Fibroblast of lung (primary cell): ENCODE results near the gene PRCC. TPM values are rescaled to one million over a fixed set of nuclear protein-coding genes. Genes with fewer than 3 reads are reported as not detected.
A peak's percentile ranks its signal among the peaks of the same experiment; 100 is the strongest.

Experiments
- DNase-seq, 2 donors: peaks; one replicate each; pipeline versions ENCODE4 v3.0.0 to v3.0.0-alpha.2; 2010; ENCODE audit warnings: low read depth in 2 of 2
- H2AFZ ChIP-seq: 2 replicates; pipeline ENCODE4 v1.5.1; 2012; ENCODE audit warnings: low read length, control low read depth, inconsistent platforms
- H3K27ac ChIP-seq: 2 replicates; pipeline ENCODE4 v1.5.1; 2011; ENCODE audit warnings: low read length, control low read depth; ENCODE audit not compliant: insufficient read depth
- H3K27me3 ChIP-seq: 2 replicates; pipeline ENCODE4 v1.5.1; 2011; ENCODE audit warnings: mild to moderate bottlenecking, low read length; ENCODE audit not compliant: control insufficient read depth, insufficient read depth
- H3K36me3 ChIP-seq: 2 replicates; pipeline ENCODE4 v1.5.1; 2011; ENCODE audit warnings: low read length; ENCODE audit not compliant: control insufficient read depth, insufficient read depth
- H3K4me1 ChIP-seq: 2 replicates; pipeline ENCODE4 v1.5.1; 2011; ENCODE audit warnings: low read length; ENCODE audit not compliant: control insufficient read depth, insufficient read depth; ENCODE audit errors: extremely low read depth
- H3K4me2 ChIP-seq: 2 replicates; pipeline ENCODE4 v1.5.1; 2011; ENCODE audit warnings: low read length, control low read depth; ENCODE audit not compliant: insufficient read depth; ENCODE audit errors: extremely low read depth
- H3K4me3 ChIP-seq, 4 experiments: fragments of 200-600 bp in 1 of 4; sonication (generic) in 1 of 4; replicated peaks in 1 of 4; 2 replicates each; pipeline ENCODE4 v1.5.1; 2011 to 2016; ENCODE audit warnings: low read length in 4 of 4, low read depth in 3 of 4, mild to moderate bottlenecking in 3 of 4, control low read depth in 2 of 4, inconsistent platforms in 1 of 4, mixed read lengths in 1 of 4; ENCODE audit not compliant: insufficient read depth in 1 of 4; ENCODE audit errors: control extremely low read depth in 1 of 4
- H3K79me2 ChIP-seq: 2 replicates; pipeline ENCODE4 v1.5.1; 2012; ENCODE audit warnings: mild to moderate bottlenecking, low read length, inconsistent platforms; ENCODE audit not compliant: control insufficient read depth, insufficient read depth
- H3K9ac ChIP-seq: 2 replicates; pipeline ENCODE4 v1.5.1; 2011; ENCODE audit warnings: mild to moderate bottlenecking, low read length, control low read depth; ENCODE audit not compliant: insufficient read depth
- H3K9me3 ChIP-seq: 2 replicates; pipeline ENCODE4 v1.5.1; 2012; ENCODE audit warnings: low read depth, low read length; ENCODE audit not compliant: control insufficient read depth, insufficient read depth
- H4K20me1 ChIP-seq: 2 replicates; pipeline ENCODE4 v1.5.1; 2011; ENCODE audit warnings: low read length; ENCODE audit not compliant: control insufficient read depth, insufficient read depth; ENCODE audit errors: extremely low read depth
- EZH2 ChIP-seq: IDR thresholded peaks from 2 replicates; pipeline ENCODE4 v1.5.1; 2012; ENCODE audit warnings: low read length, control low read depth, mild to moderate bottlenecking; ENCODE audit errors: missing control alignments
- polyA plus RNA-seq, 2 donors: library from polyadenylated mRNA; depleted of rRNA in 1 of 2; stranded (reverse) in 1 of 2; unstranded in 1 of 2; fragments of >200 nt; gene quantifications; 2 replicates each; pipeline ENCODE4 v1.2.1, GENCODE V29; 2011 to 2012; ENCODE audit warnings: missing spikeins in 1 of 2
- total RNA-seq: library from RNA; depleted of rRNA; stranded (reverse); fragments of >200 nt; gene quantifications from 2 replicates; pipeline ENCODE4 v1.2.1, GENCODE V29; 2014
- TF ChIP-seq, protein P1 (sequence below), 2 donors: IDR thresholded peaks in 1 of 2; conservative IDR thresholded peaks in 1 of 2; 1 replicate in 1 of 2; 2 replicates in 1 of 2; pipeline ENCODE4 v1.5.1; 2011 to 2012; ENCODE audit warnings: low read length in 2 of 2, control low read depth in 1 of 2, inconsistent platforms in 1 of 2, low read depth in 1 of 2, mild to moderate bottlenecking in 1 of 2

Gene PRCC
- total and polyA plus RNA-seq, 2 donors (not counting 1 experiment from before 2014, with no cell fraction given): 13.2 to 52.0 TPM

DNA sequence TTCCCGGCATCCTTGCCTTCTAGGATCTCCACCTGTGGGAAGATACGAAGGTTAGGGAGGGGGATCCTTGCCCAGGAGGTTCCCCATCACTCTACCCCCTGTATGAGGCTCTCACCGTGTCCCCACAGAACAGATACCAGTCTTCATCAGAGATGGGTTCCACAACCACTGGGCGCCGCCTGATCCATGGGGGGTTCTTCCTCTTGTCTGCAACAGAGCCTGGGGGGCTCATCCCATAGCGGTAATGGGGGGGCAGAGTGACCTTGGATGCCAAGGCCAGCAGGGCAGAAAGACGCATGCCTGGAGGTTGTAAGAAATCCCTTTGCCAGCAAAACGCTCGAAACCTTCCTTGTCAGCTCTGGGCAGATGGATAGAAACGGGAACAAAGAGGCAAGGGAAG lies 28.9 kb upstream of the PRCC start:
- H2AFZ ChIP-seq: no peak overlapping the region
- H3K4me1 ChIP-seq: peaks cover 4% of the 10 kb centered on the region
- no peak overlapping the region for H3K9ac ChIP-seq
- peaks cover 14% of the 10 kb centered on the region for H3K79me2 ChIP-seq
- no peaks in the 10 kb centered on the region for H3K27me3 ChIP-seq
- no peak overlapping the region for H3K4me3 ChIP-seq
- no peak overlapping the region for H3K4me2 ChIP-seq
- no peaks in the 10 kb centered on the region for H3K9me3 ChIP-seq
- peaks cover 19% of the 10 kb centered on the region for H3K36me3 ChIP-seq
- H3K27ac ChIP-seq: no peak overlapping the region
- no peak for DNase-seq
- no peaks in the 10 kb centered on the region for H4K20me1 ChIP-seq
- no peak for TF ChIP-seq EZH2
- TF ChIP-seq, protein P1, sequence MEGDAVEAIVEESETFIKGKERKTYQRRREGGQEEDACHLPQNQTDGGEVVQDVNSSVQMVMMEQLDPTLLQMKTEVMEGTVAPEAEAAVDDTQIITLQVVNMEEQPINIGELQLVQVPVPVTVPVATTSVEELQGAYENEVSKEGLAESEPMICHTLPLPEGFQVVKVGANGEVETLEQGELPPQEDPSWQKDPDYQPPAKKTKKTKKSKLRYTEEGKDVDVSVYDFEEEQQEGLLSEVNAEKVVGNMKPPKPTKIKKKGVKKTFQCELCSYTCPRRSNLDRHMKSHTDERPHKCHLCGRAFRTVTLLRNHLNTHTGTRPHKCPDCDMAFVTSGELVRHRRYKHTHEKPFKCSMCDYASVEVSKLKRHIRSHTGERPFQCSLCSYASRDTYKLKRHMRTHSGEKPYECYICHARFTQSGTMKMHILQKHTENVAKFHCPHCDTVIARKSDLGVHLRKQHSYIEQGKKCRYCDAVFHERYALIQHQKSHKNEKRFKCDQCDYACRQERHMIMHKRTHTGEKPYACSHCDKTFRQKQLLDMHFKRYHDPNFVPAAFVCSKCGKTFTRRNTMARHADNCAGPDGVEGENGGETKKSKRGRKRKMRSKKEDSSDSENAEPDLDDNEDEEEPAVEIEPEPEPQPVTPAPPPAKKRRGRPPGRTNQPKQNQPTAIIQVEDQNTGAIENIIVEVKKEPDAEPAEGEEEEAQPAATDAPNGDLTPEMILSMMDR (conservative IDR thresholded peaks at IDR 0.05 in 1 of 2, IDR thresholded peaks at IDR 0.05 in 1 of 2; ENCODE audit: low read depth in 1 of 2, low read length in 2 of 2): no peak

- peaks cover 18% of the 10 kb centered on the region for H3K79me2 ChIP-seq
- DNase-seq: no peak
- no peaks in the 10 kb centered on the region for H4K20me1 ChIP-seq
- no peak overlapping the region for H3K4me2 ChIP-seq
- TF ChIP-seq, protein P1 (conservative IDR thresholded peaks at IDR 0.05 in 1 of 2, IDR thresholded peaks at IDR 0.05 in 1 of 2; ENCODE audit: low read depth in 1 of 2, low read length in 2 of 2): no peak
- TF ChIP-seq EZH2: no peak
- H3K27me3 ChIP-seq: no peaks in the 10 kb centered on the region
- H3K9ac ChIP-seq: no peak overlapping the region
- H3K9me3 ChIP-seq: no peaks in the 10 kb centered on the region
- peaks cover 4% of the 10 kb centered on the region for H3K4me1 ChIP-seq
- H3K36me3 ChIP-seq: peaks cover 21% of the 10 kb centered on the region
- no peak overlapping the region for H3K4me3 ChIP-seq
- no peak overlapping the region for H3K27ac ChIP-seq
- no peak overlapping the region for H2AFZ ChIP-seq
Observed at GRCh38 chr1:156738916-156739315, 28.4 kb upstream of the PRCC start.

- H3K27me3 ChIP-seq: no peaks in the 10 kb centered on the region
- peak overlapping the region; percentile 79 to 98 (median 96) for H3K4me3 ChIP-seq
- DNase-seq: no peak
- TF ChIP-seq, protein P1 (conservative IDR thresholded peaks at IDR 0.05 in 1 of 2, IDR thresholded peaks at IDR 0.05 in 1 of 2; ENCODE audit: low read depth in 1 of 2, low read length in 2 of 2): no peak
- TF ChIP-seq EZH2: no peak
- H4K20me1 ChIP-seq: no peaks in the 10 kb centered on the region
- H3K36me3 ChIP-seq: peaks cover 25% of the 10 kb centered on the region
- H3K9ac ChIP-seq: peak overlapping the region; percentile 73
- H3K9me3 ChIP-seq: no peaks in the 10 kb centered on the region
- H3K79me2 ChIP-seq: peaks cover 28% of the 10 kb centered on the region
- peaks cover 4% of the 10 kb centered on the region for H3K4me1 ChIP-seq
- peak overlapping the region; percentile 100 for H3K4me2 ChIP-seq
- peak overlapping the region; percentile 74 for H2AFZ ChIP-seq
- peak overlapping the region; percentile 80 for H3K27ac ChIP-seq
Observed at GRCh38 chr1:156740237-156740740, 27.0 kb upstream of the PRCC start.
